GM19324 (cell line): ENCODE data around the gene PRUNE2.
"Not testable (repeated sequence)": the region's sequence is repeated elsewhere in the genome, so short reads cannot be mapped to it uniquely, and the experiment has no call there.

Source experiments
- ATAC-seq: cut with Tn5 transposase; IDR thresholded peaks from one replicate; pipeline ENCODE4 v1.9.1; 2021; ENCODE audit warnings: mild to moderate bottlenecking, moderate library complexity; ENCODE audit not compliant: unreplicated experiment, low FRiP score

The PRUNE2 gene

DNA sequence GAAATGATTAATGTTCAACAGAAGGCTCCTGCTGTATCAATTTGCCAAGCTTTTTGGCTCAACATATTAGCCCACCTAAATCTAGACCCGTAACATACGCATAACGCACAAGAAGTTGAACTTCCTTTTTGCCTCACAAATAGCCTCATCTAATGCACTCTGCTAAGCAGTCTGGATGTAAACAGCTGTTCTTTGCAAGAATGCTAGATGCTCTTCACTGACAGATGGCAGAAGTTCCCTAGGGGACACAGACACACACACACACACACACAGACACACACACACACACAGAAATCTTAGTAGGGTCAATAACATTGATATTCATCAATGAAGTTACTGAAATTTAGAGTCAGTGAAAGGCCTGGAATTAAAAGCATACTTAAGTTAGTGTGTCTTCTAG is 154.9 kb downstream of the PRUNE2 start:
- ATAC-seq: no peak

DNA sequence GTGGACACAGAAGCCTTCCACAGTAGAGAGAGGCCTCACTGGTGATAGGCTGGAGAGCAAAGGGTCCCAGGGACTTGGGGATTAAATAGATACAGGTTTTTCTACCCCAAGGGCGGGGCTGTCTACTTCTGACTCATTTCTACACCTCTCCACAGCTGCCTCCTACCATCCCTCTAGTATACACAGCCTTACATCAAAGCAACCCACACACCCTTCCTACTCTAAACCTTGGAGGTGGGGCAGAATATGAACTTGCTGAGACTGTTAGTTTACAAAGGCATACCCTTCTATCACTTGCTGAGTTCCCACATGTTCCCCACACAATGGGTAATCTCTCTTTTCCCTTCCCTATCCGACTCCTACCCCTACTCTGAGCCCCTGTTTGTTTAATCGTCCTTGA is 161.6 kb downstream of the PRUNE2 start:
- no peak for ATAC-seq

DNA sequence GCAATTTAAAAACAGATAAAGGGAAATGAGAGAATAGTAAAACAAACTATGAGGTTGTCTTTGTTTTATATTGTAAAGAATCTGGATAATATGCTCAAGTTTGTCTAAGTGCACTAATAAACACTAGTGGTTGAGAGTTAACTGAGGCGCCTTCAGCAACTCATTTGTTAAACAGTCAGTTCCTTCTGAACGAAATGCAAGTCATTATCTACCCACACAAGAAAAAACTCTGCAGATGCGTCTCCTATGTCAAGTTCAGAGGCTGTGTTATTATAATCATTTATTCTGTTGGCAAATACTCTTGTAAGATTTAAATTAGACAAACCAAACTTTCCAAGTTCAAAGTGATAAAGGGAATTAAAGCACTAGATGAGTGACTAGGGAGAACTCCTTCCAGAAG is 162.0 kb downstream of the PRUNE2 start:
- no peak for ATAC-seq

DNA sequence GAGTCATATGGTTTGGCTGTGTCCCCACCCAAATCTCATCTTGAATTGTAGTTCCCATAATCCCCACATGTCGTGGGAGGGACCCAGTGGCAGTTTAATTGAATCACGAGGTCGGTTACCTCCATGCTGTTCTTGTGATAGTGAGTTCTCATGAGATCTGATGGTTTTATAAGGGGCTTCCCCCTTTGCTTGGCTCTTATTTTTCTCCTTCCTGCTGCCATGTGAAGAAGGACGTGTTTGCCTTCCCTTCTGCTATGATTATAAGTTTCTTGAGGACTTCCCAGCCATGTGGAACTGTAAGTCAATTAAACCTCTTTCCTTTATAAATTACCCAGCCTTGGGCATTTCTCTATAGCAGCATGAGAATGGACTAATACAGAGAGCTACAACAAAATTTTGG is 163.0 kb downstream of the PRUNE2 start:
- not testable (repeated sequence) for ATAC-seq

DNA sequence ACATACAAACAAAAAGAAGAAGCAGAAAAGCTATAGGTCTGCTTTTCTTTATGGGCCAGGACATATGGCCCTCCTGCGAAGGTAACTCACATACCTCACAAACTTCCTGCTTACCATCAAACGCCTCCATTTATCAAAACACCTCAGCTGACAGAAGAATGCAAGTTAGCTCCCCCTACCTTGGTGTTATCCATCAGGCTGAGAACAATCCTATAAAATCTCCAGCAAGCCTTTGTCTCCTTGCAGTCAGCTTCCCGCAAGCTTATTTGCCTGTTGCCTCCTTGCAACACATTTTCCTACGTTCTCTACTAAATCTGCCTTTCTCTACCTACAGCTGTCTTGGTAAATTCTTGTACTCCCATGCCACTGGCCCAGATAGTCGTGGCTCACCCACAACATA is 164.4 kb downstream of the PRUNE2 start:
- ATAC-seq: no peak

DNA sequence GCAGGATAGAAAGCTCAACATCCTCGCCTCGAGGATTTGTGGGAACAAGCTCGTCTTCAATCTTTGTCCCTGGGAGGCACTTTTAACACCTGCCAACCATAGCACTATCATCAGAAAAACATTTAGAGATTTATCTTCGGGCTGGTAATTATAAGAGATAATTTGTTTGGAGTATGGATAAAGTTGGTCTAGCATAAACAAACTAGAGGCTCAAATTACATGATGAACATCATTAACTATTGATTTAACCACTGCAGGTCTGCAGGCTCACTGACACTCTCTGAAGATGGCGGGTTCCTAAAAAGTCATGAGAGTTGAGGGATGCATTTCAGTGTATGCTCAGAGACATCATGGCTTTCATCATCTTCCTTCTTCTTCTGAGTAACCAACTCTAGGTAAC is 167.5 kb downstream of the PRUNE2 start:
- ATAC-seq: no peak

DNA sequence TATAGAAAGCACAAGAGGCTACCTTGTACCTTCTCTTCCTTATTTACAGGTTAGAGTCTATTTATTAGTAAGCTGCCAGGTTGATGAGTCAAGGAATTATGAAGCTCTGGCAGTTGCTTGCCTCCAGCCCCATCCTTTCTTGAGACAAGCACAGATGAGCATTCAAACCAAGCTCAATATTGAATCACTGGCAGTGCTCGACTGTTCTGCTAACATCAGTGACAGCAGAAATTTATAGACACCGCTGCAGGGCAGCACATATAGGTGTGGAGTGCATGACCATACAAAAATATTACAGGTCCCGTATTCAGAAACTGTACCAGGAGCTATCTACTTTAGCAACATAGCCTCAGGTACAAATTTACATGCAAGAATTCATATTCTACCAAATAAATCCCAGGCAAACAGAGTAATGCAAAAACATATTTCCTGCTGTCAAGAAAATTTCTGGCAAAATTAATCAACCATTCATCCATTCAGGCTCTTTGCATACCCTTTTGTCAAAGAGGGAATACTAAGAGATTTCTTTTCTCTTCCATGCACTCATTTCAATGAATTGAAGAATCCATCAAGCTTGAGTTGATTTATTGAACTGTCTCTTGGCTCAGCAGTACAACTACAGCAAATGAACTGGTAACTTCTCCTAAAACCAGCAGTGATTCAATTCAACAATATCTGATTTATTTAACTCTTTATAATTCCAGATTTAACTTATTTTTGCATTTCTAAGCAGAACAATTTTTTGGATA is 168.6 kb downstream of the PRUNE2 start:
- no peak for ATAC-seq

DNA sequence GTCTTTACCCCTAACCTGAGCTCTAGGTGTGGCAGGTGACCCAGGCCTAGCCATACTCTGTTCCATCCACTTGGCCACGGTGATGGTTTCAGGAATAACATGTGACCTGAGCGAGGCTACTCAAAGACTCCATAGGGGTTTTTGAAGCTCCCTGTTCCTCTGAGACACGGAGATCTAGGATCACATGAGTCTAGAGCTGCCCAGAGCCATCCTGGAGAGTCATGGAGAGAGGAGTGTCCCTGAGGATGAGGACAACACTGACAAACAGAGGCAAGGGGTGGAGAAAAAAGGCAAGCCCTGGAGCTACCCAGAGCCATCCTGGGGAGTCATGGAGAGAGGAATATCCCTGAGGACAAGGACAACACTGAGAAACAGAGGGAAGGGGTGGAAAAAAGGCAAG is 171.2 kb downstream of the PRUNE2 start:
- ATAC-seq: no peak

DNA sequence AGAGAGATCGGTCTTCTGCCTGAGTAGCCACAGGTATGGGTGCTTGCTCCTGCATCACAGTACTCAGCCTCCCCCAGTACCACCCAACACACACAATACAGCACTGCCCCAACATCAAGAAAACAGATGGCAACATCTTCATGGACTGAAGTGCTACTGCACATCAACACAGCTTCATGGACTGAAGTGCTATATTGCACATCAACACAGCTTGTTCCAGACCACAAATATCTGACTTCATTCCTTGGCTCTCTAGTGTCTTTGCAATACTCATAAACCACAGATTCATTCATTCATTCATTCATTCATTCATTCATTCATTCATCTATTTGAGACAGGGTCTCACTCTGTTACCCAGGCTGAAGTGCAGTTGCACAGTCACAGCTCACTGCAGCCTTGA is 172.8 kb downstream of the PRUNE2 start:
- no peak for ATAC-seq

DNA sequence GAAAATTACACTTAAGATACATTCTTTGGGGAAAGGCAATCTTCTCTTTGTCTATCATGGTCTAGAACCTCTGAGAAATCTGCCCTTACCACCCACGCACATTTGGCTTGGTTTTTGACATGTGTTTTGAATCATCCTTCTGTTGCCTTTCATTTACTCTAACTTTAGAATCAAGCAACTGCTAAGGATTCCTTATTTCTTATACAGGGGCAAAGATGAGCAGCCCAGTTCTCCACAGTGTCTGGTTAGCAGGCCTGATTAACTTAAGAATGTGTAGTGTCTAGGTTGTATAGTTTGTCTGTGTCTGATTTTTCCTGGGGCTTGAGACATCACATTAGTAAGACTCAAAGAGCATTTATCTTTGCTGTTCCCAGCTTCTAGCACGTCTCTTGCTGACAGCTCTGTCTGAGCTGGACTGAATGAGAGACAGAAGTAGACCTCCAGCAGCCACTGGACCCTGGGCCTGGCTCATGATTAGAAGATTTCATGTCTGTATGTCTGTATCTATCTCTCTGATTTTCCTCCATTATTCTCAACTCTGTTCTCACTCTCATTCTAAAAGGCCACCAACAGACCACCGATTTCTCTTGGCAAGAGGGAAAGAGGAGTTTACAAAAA is 173.5 kb downstream of the PRUNE2 start:
- ATAC-seq: no peak

DNA sequence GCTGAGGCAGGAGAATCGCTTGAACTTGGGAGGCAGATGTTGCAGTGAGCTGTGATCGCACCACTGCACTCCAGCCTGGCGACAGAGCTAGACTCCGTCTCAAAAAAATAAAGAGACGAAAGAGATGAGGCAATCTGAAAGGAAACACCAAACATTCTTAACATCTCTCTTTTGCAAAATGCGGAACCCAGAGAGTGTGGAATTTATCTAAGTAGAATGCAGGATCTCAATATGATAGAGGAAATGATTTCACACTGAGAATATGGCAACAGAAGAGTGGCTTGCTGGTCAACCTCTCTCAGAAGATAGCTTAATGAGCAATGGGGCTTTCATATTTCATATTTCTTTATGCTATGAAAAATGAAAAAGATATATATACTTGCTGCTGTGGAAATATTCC is 175.1 kb downstream of the PRUNE2 start:
- no peak for ATAC-seq

DNA sequence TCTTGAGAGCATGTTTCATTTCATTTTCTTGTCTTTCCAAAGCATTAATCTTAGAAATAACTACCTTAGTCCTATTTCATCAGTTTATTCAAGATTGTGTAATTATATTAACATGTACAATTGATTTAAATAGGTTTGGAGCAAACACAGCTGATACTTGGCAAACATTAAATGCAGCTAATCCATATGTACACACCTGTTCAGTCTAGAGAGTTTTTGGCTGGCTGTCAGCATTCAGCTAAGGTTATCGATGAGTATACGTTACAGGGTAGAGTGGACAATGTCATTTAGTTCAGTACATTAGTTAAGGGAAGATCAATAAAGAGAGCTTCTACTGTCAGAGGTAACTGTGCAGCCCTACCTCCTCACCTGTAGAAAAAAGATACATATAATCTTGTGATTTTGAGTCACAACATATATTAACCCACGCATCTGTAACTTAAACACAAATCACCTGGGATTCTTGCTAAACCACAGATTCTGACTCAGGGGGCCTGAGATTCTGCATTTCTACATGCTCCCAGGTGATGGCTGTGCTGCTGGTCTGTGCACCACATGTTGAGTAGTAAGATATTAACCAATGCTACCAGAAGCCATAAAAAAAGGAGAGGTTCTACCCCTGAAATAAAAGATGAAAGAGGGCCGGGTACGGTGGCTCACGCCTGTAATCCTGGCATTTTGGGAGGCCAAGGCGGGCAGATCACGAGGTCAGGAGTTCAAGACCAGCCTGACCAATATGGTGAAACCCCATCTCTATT is 175.8 kb downstream of the PRUNE2 start:
- no peak for ATAC-seq

DNA sequence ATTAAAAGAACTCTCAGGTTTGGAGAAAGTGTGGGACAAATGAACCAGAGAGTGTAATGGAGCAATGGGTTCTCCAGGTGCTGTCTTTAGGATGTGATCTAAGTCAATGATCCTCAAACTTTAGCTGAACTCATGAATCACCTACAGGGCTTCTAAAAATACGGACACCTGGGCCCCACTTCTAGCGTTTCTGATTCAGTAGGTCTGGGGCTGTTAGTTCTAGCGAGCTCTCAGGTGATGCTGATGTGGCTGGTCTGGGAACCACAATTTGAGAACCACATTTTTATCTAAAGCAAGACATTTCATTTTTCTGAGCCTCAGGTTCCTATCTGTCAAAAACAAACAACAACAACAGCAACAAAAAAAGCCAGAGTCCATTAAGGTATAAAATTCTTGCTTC is 176.8 kb downstream of the PRUNE2 start:
- no peak for ATAC-seq

DNA sequence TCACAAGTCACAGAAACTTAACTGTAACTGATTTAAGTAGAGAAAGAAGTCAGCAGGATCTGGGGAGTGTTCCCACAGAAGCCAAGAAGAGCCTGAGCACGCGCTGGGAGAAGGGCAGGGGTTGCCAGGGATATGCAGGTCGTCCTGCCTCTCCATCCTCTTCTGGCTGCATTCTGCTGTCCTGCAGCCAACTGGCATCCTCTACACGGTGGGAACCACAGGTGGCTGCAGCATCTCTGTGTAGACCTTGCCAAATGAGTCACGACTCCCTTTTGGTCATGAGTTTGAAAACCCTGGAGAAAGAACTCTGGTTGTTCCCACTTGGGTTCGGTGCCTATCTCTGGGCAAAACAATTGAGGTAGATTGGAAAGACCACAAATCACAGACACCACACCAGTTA is 180.0 kb downstream of the PRUNE2 start:
- no peak for ATAC-seq

DNA sequence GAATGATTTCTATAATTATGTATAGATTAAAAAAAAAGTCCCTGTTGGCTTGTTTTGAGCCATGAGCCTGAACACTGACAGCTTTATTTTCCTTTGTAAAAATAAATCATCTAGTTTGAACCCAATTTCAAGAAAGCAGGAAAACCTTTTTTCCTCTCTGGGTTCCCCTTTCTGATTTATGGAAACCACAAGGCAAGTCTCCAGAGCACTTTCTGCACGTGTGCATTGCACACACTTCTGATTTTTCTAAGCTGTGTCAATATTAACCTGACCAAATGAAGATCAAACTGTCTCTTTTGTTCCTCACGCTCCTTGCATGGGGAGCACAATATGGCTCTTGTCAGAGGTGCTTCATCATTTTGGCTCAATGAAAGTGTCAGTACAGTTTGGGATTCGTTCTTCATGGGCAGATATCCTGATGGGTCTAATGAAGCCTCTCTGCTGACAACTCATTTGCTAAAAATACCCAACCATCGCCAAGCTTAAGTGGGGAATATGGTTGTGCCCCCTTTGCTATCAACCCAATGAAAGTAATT is 180.8 kb downstream of the PRUNE2 start:
- ATAC-seq: no peak

DNA sequence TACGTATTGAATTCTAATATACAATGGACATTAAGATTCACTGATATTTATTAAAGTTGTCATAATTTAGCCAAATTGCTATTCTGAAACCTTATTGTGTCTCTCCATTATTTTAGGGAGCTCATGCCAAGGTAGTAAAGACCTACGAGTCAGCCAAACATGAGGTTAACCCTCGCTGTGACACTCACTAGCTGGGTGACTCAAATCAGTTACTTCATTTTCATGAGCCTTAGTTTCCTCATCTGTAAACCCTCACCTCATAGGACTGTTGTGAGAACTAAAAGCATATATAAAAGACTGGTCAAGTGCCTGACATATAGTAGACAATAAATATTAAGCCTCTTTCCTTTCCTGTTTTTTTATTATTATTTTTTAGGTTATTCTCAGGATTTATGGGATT is 185.7 kb downstream of the PRUNE2 start:
- no peak for ATAC-seq

DNA sequence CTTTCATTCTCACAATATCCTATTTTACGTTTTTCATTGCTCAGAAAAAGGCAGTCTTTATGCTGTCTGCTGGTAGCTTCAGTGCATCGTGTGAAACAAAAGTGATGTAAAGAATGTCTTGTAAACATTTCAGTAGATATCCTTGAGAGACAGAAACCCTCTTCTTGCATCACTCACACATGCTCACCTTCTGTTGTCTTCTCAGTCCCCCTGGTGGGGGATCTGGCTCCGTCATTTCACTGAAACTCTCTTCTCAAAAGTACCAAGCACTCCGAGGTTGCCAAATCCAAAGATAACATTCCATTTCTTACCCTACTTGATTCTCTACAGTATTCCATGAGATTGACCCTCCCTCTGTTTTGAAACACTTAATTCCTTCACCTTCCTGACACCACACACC is 187.7 kb downstream of the PRUNE2 start:
- no peak for ATAC-seq

DNA sequence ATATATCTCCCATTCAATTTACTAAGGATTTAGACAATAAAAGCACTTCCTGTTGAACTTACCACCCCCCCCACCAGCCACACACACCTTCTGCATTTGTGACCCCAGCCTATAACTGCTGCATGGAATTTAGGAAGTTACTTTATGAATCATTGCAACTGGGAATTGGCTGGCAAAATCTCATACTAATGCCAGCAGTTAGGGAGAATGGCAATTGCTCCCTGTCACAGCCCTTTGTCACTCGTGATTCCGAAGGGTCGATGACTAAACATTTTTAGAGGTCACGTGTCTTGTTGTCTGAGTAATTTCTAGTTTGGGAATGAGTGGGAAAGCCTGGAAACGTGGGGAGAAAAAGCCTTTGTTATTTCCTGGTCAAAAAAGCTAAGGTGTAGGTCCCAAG is 188.3 kb downstream of the PRUNE2 start:
- ATAC-seq: no peak

DNA sequence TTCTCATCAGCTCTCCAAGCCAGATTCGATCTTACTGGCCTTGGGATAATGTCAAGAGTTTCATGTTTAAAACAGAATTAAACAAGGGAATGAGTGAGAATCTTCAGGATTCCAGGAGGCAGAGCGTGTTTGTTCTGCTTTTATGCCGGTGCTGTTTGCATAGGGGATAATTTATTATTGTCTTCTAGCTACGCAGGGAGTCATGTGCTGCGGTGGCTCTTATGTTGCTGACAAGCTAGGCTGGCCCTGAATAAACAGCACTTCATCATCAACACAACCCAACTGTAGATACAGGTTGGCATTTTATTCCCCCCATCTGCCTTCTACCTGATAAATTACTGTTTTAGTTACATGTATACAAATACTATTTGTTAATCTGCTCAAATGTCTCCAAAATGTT is 188.7 kb downstream of the PRUNE2 start:
- ATAC-seq: no peak

DNA sequence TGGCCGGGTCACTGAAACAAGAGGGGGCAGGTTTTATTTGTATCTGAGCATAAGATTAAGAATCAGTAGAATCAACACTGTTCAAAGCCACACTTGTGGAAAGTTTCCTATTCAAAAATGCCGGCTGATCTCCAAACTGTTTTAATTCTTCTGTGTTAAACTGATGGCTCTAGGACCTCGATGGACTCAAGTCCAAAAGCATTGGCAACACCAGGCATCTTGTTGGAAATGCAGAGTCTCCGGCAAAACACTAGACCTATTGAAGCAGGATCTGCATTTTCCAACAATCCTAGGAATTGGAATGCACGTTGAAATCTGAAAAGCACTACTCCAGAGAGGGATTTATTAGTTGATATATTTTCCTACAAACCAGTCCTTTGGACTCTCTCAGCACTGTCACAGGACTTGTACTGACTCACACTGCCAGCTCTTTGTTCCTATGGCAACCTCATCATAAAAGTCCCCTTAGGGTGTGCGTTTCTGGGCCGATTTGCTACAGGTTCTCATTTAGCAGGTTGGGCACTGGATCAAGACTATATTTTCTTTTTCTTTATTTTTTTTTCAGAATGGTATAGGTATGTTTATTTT is 189.7 kb downstream of the PRUNE2 start:
- ATAC-seq: no peak

DNA sequence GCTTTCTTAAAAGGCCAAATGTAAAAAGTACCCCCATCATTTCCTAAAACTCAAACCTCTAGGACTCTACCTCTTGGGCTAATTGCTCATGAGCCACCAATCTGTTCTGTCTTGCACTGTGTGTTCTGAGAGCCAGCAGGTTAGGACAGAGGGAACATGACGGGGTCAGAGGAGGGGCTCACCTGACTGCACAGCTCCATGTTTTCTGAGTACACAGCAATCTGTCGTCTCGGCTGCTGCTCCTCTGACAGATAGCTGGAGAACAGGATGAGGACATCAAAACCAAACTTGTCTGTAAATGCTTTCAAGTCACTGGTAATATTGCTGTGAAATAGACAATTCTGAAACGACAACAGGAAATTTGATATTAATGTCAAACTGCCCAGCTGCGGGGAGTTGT is 192.5 kb downstream of the PRUNE2 start:
- no peak for ATAC-seq
